GM23248 (cell line): Measurements from ENCODE around the gene NAPG.

ENCODE experiments used
- EZH2 ChIP-seq: fragments of 200-600 bp; sonication (generic); IDR thresholded peaks from 2 replicates; pipeline ENCODE4 v1.6.1; 2018; ENCODE audit warnings: antibody characterized with exemption, mild to moderate bottlenecking; ENCODE audit not compliant: insufficient read depth, poor library complexity, severe bottlenecking
- EZH2phosphoT487 ChIP-seq: fragments of 200-600 bp; sonication (generic); IDR thresholded peaks from 2 replicates; pipeline ENCODE4 v1.6.1; 2018; ENCODE audit warnings: antibody characterized with exemption, moderate library complexity, mild to moderate bottlenecking, low read depth; ENCODE audit not compliant: insufficient read depth

DNA sequence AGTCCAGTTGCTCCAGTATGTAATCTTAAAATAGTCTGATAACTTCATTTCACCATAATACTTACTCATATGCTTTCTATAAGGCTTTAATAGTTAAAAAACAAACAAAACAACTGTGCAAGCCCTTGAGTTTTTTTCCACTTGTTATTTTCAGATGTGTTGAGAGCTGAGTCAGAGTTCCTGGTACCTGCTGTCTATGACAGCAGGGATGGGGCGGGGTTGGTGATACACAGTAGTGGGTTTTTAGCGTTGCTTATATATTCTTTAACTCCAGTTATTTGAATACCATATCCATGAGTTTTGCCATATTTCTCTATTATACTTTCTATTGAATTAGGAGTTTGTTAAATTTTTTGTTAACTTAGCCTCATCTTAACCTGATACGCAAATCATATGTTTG is 5.0 kb downstream of the NAPG start:
- TF ChIP-seq EZH2 (no peak), EZH2phosphoT487 (no peak)
